NOMO-1 treated with dmso at 0.1 percent for 144 hours (cell line): Measurements from ENCODE around the gene SURF1.
A peak's percentile ranks its signal among the peaks of the same experiment; 100 is the strongest.
"Not testable (repeated sequence)": the region's sequence is repeated elsewhere in the genome, so short reads cannot be mapped to it uniquely, and the experiment has no call there.

Experiments used
- DNase-seq: peaks from one replicate; lab custom pipeline; 2025; ENCODE audit not compliant: unreplicated experiment; lab: John Stamatoyannopoulos, UW

The SURF1 gene

GRCh38 chr9:133356391-133357091 lies at the start of gene SURF1, which contains the start of gene SURF2:
Gene SURF1 (minus strand): TSS chr9:133356487. CDS start chr9:133356453, 34 bp downstream.
Gene SURF2 (plus strand): TSS chr9:133356550. CDS start chr9:133356593, 43 bp downstream.
- peak; percentile 57 for DNase-seq

- DNase-seq: no peak
These were observed 49.5 kb upstream of the SURF1 start for GRCh38 chr9:133405508-133406438.

- no peak for DNase-seq
These were observed 48.2 kb upstream of the SURF1 start for GRCh38 chr9:133404454-133405002.

DNA sequence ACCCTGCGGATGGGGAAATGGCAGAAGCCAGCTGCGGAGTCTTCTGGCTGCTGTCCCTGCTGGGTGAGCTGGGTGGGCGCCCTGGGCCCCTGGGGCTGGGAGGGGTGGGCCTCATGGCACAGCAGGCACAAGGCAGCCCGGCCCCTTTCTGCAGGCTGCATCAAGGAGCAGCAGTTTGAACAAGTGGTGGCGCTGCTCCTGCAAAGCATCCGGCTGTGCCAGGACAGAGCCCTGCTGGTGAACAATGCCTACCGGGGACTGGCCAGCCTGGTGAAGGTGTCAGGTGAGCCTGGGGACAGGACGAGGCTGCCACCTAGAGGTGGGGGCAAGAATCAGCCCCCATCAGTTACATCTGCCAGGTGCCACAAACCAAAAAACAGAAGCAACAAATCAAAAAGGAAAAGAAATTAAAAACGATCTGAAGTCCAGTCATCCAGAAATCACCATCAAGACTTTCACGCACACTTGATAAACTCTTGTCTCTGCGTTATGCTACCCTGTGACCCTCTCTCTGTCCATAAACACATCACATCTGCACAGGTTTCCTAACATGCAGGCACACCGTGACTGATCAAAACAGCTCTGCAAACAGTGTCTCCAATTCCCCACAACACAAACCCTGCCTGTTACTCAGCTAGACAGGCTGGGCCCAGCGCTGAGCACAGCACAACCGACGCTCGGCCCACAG lies 47.6 kb upstream of the SURF1 start:
- no peak for DNase-seq

GRCh38 chr9:133402689-133403088 lies 46.4 kb upstream of the SURF1 start:
- DNase-seq: no peak

DNA sequence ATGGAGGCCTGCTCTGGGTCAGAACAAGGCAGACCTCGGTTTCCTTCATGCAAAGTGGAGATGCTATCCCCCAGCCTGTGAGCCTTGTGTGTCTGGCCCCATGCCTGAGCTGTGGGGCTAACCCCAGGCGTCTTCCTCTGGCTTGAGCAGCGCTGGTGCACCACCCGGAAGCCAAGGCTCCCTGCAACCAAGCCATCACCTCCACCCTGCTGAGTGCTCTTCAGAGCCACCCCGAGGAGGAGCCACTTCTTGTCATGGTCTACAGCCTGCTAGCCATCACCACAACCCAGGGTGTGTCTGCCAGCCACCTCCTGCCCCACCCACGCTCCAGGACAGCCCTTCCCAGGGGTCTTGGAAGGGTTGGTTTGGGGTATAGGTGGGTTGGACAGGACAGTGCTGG lies 45.3 kb upstream of the SURF1 start:
- no peak for DNase-seq

DNA sequence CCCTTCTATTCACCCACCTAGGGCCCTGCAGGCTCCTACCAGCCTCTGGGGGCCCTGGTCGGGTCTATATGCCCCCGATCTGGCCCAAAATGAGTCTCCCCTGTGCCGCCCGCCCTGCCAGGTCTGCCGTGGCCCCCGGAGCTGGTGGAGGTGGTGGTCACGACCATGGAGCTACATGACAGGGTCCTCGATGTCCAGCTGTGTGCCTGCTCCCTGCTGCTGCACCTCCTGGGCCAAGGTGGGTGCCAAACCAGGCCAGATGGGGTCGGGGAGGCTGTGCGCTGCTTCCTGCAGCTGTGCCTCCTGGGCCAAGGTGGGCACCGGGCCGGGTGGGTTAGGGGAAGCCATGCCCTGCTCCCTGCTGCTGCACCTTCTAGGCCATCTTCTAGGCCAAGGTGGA lies 44.0 kb upstream of the SURF1 start:
- no peak for DNase-seq

DNA sequence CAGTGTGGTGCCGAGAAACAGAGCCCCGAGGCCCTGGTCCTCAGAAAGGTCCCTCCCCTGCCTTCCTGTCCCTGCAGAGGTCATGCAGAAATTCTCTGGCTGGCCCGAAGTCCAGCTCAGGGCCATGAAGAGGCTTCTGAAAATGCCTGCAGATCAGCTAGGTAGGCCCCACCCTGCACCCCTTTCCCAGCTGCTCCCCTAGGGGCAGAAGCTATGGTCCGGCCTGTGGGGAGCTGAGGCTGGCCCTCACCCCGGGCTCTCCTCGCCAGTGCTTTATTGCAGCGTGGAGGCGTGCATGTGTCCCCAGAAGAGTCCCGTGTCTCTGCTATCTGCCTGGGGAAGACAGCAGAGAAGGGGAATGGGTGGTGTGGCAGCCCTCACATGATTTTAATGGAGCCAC lies 41.6 kb upstream of the SURF1 start:
- no peak for DNase-seq

DNA sequence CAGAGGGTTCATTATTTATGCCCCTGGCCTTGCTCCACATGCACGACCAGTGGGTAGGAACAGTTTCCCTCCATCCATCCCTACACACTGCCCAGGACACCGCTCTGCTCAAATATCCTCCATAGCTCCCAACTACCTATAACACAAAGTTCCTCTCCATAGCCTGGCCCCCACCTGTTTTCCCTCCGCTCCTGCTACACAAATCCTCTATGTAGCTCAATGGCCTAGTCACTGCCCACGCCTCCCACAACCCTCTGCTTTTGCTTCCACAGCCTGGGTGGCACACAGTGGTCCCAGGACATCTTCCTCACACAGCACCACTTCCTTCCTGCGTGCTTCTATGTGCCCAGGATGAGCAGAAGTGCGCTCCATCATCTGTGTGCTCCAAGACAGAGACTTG lies 41.1 kb upstream of the SURF1 start:
- no peak for DNase-seq

DNA sequence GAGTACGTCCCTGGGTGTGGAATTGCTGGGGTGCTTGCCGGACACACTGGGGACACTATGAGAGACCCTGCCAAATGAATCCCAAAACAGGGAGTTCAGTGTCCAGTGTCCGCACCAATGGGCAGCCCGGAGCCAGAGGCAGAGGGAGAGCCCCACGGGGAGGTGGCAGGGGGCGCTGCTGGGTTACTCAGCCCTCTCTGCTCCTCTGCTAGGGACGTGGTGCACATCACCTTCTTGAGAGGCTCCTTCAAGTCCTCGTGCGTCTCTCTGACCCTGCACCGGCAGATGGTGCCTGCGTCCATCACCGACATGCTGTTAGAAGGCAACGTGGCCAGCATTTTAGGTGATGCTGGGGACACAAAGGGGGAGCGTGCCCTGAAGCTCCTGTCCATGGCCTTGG lies 40.7 kb upstream of the SURF1 start:
- no peak for DNase-seq

- DNase-seq: no peak
These were observed 38.5 kb upstream of the SURF1 start for GRCh38 chr9:133394687-133395271.

GRCh38 chr9:133393399-133393798 lies 37.1 kb upstream of the SURF1 start:
- DNase-seq: no peak

DNA sequence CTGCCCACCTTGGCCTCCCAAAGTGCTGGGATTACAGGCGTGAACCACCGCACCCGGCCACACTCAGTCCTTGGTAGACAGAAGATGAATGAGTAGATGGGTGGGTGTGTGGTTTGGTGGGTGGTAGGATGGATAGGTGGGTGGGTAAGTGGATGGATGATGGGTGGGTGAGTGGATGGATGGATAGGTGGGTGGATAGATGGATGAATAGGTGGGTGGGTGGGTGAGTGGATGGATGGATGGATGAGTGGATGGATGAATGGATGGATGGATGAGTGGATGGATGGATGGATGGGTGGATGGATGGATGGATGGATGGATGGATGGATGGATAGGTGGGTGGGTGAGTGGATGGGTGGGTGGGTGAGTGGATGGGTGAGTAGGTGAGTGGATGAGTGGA lies 36.0 kb upstream of the SURF1 start:
- DNase-seq: not testable (repeated sequence)

DNA sequence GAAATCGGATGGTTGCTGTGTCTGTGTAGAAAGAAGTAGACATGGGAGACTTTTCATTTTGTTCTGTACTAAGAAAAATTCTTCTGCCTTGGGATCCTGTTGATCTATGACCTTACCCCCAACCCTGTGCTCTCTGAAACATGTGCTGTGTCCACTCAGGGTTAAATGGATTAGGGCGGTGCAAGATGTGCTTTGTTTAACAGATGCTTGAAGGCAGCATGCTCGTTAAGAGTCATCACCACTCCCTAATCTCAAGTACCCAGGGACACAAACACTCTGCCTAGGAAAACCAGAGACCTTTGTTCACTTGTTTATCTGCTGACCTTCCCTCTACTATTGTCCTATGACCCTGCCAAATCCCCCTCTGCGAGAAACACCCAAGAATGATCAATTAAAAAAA lies 35.2 kb upstream of the SURF1 start:
- not testable (repeated sequence) for DNase-seq

GRCh38 chr9:133390713-133391112 lies 34.4 kb upstream of the SURF1 start:
- DNase-seq: no peak

DNA sequence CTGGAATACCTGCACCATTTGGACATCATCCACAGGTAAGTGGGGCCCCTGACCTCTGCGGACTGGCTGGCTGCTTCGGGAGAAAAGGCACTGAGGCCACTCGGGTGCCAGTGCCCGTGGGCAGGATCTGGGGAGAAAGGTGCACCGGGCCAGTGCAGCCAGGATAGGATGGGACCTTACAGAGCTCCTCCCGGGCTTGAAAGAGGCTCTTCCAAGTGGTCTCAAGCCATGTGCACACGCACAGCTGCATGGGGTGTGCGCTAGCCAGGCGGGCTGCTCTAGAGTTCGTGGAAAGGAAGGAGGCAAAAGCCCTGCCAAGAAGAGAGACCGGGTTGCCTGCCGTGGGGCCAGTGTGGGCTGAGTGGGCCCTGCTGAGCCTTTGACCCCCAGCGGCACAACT lies 33.3 kb upstream of the SURF1 start:
- no peak for DNase-seq

DNA sequence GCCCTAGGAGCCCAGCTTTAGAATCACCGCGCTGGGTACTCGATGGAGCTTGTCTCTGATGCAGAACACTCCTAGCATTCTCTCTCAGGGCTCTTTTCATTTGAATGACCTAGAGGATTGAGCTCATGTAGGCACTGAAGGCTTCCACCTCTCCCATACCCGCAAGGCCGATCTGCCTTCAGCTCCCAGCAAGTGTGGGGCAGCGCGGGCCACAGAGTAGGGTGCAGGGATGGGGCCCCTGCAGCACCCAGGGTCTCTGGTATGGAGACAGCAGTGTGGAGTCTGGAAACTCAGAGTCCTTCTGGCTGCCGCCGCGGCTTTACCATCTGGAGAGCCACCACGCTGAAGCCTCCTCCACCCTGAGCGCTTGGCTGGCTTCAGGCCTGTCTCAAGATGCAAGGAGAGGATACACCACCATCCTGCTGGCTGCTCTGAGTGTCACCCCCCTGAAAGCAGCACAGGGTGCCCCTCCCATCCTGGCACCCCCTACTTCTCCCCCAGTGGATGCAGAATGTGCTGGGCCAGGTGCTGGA lies 32.8 kb upstream of the SURF1 start:
- no peak for DNase-seq

DNA sequence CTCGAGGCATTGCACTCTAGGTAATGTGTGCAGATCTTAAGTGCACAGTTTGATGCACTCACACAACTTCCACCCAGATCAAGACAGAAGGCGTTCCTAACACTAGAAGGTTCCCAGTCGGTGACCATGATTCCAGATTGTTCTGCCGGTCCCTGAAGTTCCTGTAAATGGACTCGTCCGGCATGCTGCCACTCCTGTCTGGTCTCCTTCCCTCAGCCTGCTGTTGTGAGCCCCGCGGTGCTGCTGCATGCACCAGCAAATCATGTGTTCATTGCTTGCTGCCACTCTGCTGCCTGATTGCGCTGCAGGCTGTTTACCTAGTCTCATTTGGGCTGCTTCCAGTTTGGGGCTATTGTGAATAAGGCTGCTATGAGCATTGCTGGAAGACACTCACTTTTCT lies 31.4 kb upstream of the SURF1 start:
- DNase-seq: no peak

- no peak for DNase-seq
These were observed 30.1 kb upstream of the SURF1 start for GRCh38 chr9:133386338-133386737.

DNA sequence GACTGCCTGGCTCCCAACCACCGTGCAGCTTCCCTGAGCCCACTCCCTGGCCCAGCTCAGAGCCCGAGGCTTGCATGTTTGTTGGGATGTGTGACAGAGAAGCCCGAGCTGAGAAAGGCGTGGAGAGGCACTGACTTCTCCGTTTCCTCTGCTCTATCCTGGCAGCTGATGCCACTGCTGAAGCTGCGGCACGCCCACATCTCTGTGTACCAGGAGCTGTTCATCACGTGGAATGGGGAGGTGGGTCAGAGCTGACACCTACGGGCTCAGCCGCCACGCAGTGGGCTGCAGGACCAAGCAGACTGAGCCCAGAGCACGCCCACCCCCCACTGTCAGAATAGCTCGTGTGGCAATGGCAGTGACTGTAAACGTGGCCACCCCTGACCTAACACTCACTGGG lies 29.2 kb upstream of the SURF1 start:
- no peak for DNase-seq
